Tibial nerve (tissue), 3 donors: ENCODE results near the gene BPIFB2.

Source experiments
- CTCF ChIP-seq, 5 experiments: fragments of 200-600 bp in 3 of 5; fragments of 450-650 bp in 2 of 5; sonication (generic) in 3 of 5; IDR thresholded peaks; one replicate each; pipeline ENCODE4 v1.5.1; 2016 to 2019; ENCODE audit warnings: antibody characterized with exemption in 5 of 5, mild to moderate bottlenecking in 3 of 5, moderate library complexity in 2 of 5
- POLR2A ChIP-seq, 2 donors: fragments of 450-650 bp; IDR thresholded peaks; one replicate each; pipeline ENCODE4 v1.6.1; 2017; ENCODE audit warnings: antibody characterized with exemption in 2 of 2, mild to moderate bottlenecking in 2 of 2, moderate library complexity in 2 of 2

GRCh38 chr20:32989507-32990283, 17.8 kb upstream of the BPIFB2 start:
- TF ChIP-seq CTCF (IDR thresholded peaks at IDR 0.05) = no peak
- TF ChIP-seq POLR2A (IDR thresholded peaks at IDR 0.05) = no peak
